Rectal smooth muscle tissue (tissue), 1 donor: Measurements from ENCODE around the gene RC3H1.

Source experiments
- H3K27ac ChIP-seq: one replicate; pipeline ENCODE4 v1.7.0; 2013; ENCODE audit warnings: low read depth, low read length, inconsistent platforms
- H3K27me3 ChIP-seq: one replicate; pipeline ENCODE4 v1.7.0; 2013; ENCODE audit warnings: low read length; ENCODE audit not compliant: control insufficient read depth, insufficient read depth
- H3K36me3 ChIP-seq: one replicate; pipeline ENCODE4 v1.7.0; 2013; ENCODE audit warnings: low read length; ENCODE audit not compliant: control insufficient read depth, insufficient read depth
- H3K4me1 ChIP-seq: one replicate; pipeline ENCODE4 v1.7.0; 2013; ENCODE audit warnings: low read length; ENCODE audit not compliant: control insufficient read depth, insufficient read depth
- H3K4me3 ChIP-seq: one replicate; pipeline ENCODE4 v1.7.0; 2013; ENCODE audit warnings: low read length
- H3K9ac ChIP-seq: one replicate; pipeline ENCODE4 v1.7.0; 2013; ENCODE audit warnings: low read length

Gene RC3H1

GRCh38 chr1:173893611-173894010, 128.5 kb downstream of the RC3H1 start:
- H3K9ac ChIP-seq: no peak overlapping the region
- H3K27ac ChIP-seq: no peak overlapping the region
- no peak overlapping the region for H3K4me3 ChIP-seq
- H3K4me1 ChIP-seq: no peaks in the 10 kb centered on the region
- no peaks in the 10 kb centered on the region for H3K36me3 ChIP-seq
- no peaks in the 10 kb centered on the region for H3K27me3 ChIP-seq

GRCh38 chr1:173889885-173890284, 132.3 kb downstream of the RC3H1 start:
- no peak overlapping the region for H3K9ac ChIP-seq
- H3K27ac ChIP-seq: no peak overlapping the region
- H3K36me3 ChIP-seq: peaks cover 13% of the 10 kb centered on the region
- H3K4me1 ChIP-seq: no peaks in the 10 kb centered on the region
- no peak overlapping the region for H3K4me3 ChIP-seq
- H3K27me3 ChIP-seq: no peaks in the 10 kb centered on the region

GRCh38 chr1:173888749-173889148, 133.4 kb downstream of the RC3H1 start:
- Histone ChIP-seq H3K27me3 (no peaks in the 10 kb centered on the region), H3K4me1 (no peaks in the 10 kb centered on the region), H3K4me3 (no peak overlapping the region), H3K9ac (no peak overlapping the region), H3K36me3 (peaks cover 13% of the 10 kb centered on the region), H3K27ac (no peak overlapping the region)

GRCh38 chr1:173887627-173888026, 134.5 kb downstream of the RC3H1 start:
- Histone ChIP-seq H3K36me3 (peaks cover 13% of the 10 kb centered on the region), H3K9ac (no peak overlapping the region), H3K27ac (no peak overlapping the region), H3K27me3 (no peaks in the 10 kb centered on the region), H3K4me1 (no peaks in the 10 kb centered on the region), H3K4me3 (no peak overlapping the region)

GRCh38 chr1:173886746-173887611, 135.2 kb downstream of the RC3H1 start:
- H3K9ac ChIP-seq: no peak overlapping the region
- peaks cover 13% of the 10 kb centered on the region for H3K36me3 ChIP-seq
- no peak overlapping the region for H3K4me3 ChIP-seq
- no peaks in the 10 kb centered on the region for H3K27me3 ChIP-seq
- H3K4me1 ChIP-seq: no peaks in the 10 kb centered on the region
- no peak overlapping the region for H3K27ac ChIP-seq

GRCh38 chr1:173884701-173885100, 137.5 kb downstream of the RC3H1 start:
- Histone ChIP-seq H3K27me3 (no peaks in the 10 kb centered on the region), H3K4me3 (no peak overlapping the region), H3K36me3 (peaks cover 15% of the 10 kb centered on the region), H3K4me1 (no peaks in the 10 kb centered on the region), H3K9ac (no peak overlapping the region), H3K27ac (no peak overlapping the region)
